Stimulated activated CD4-positive, alpha-beta T cell treated with anti-CD3 and anti-CD28 coated beads, TNF-alpha, amount 100 ng/mL, for 24 hours (primary cell): ENCODE data around the gene LLGL2.
"Not testable (repeated sequence)": the region's sequence is repeated elsewhere in the genome, so short reads cannot be mapped to it uniquely, and the experiment has no call there.

ENCODE experiments used
- DNase-seq, 3 experiments: peaks; one replicate each; pipeline ENCODE4 v3.0.0-alpha.2; 2020; ENCODE audit warnings: low read depth in 3 of 3

LLGL2 gene

GRCh38 chr17:75524970-75525805, at the start of gene LLGL2:
Gene LLGL2, plus strand, starts transcription at chr17:75525697. Its CDS starts 17,730 bp downstream, at chr17:75543427.
- DNase-seq: peak; percentile 52 to 77 (median 59)

GRCh38 chr17:75475851-75476250, 49.6 kb upstream of the LLGL2 start:
- no peak for DNase-seq

- no peak for DNase-seq
Observed at GRCh38 chr17:75476271-75476671, 49.2 kb upstream of the LLGL2 start.

- DNase-seq: no peak
Observed at GRCh38 chr17:75476752-75477489, 48.6 kb upstream of the LLGL2 start.

GRCh38 chr17:75477490-75477862, 48.0 kb upstream of the LLGL2 start:
- not testable (repeated sequence) for DNase-seq

GRCh38 chr17:75478508-75478907, 47.0 kb upstream of the LLGL2 start:
- no peak for DNase-seq

GRCh38 chr17:75480281-75480680, 45.2 kb upstream of the LLGL2 start:
- DNase-seq: no peak

- DNase-seq: no peak
Observed at GRCh38 chr17:75481194-75482068, 44.1 kb upstream of the LLGL2 start.

GRCh38 chr17:75482098-75482942, 43.2 kb upstream of the LLGL2 start:
- no peak for DNase-seq

- DNase-seq: no peak
Observed at GRCh38 chr17:75485688-75486087, 39.8 kb upstream of the LLGL2 start.

- DNase-seq: no peak
Observed at GRCh38 chr17:75486151-75486550, 39.3 kb upstream of the LLGL2 start.

- no peak for DNase-seq
Observed at GRCh38 chr17:75486951-75487350, 38.5 kb upstream of the LLGL2 start.

GRCh38 chr17:75487351-75488070, 38.0 kb upstream of the LLGL2 start:
- peak in 1 of 3 experiments; percentile 41 for DNase-seq

GRCh38 chr17:75488693-75489510, 36.6 kb upstream of the LLGL2 start:
- no peak for DNase-seq

GRCh38 chr17:75489511-75489955, 36.0 kb upstream of the LLGL2 start:
- no peak for DNase-seq

GRCh38 chr17:75490173-75490743, 35.2 kb upstream of the LLGL2 start:
- DNase-seq: no peak

- no peak for DNase-seq
Observed at GRCh38 chr17:75490953-75491649, 34.4 kb upstream of the LLGL2 start.

GRCh38 chr17:75491680-75492079, 33.8 kb upstream of the LLGL2 start:
- DNase-seq: no peak
